ENCODE data around the gene PRDM16.

Gene PRDM16

GRCh38 chr1:3482378-3482849 lies 413.4 kb downstream of the PRDM16 start:
- no peak for DNase-seq

- no peak for DNase-seq
Observed at GRCh38 chr1:3483380-3483779, 414.4 kb downstream of the PRDM16 start.

GRCh38 chr1:3483801-3484444 lies 414.9 kb downstream of the PRDM16 start:
- peak; percentile 36 for DNase-seq

- no peak for DNase-seq
Observed at GRCh38 chr1:3485016-3485415, 416.0 kb downstream of the PRDM16 start.

All from fibroblast of skin of scalp (primary cell).